Heart right ventricle (tissue), 16 donors: ENCODE data around the gene XYLB. TPM values are rescaled to one million over a fixed set of nuclear protein-coding genes. Genes with fewer than 3 reads are reported as not detected.
"Not testable (repeated sequence)": the region's sequence is repeated elsewhere in the genome, so short reads cannot be mapped to it uniquely, and the experiment has no call there.

Source experiments
- ATAC-seq, 8 donors: fragments of 200-7000 bp; cut with Tn5 transposase; one replicate each; pipeline ENCODE4 v1.9.1; 2020; ENCODE audit warnings: mild to moderate bottlenecking in 8 of 8, moderate library complexity in 8 of 8, moderate number of reproducible peaks in 1 of 8
- DNase-seq, 2 donors: peaks; one replicate each; pipeline ENCODE4 v3.0.0-alpha.2; 2020
- H3K27ac ChIP-seq, 10 donors: fragments of 200-600 bp; sonication (generic) in 2 of 10; one replicate each; pipeline versions ENCODE4 v1.5.0 to v1.8.0; 2020 to 2022; ENCODE audit warnings: mild to moderate bottlenecking in 3 of 10
- H3K27me3 ChIP-seq, 7 donors: fragments of 200-600 bp; one replicate each; pipeline ENCODE4 v1.8.0; 2021 to 2022; ENCODE audit warnings: mild to moderate bottlenecking in 2 of 7
- H3K36me3 ChIP-seq, 9 donors: fragments of 200-600 bp; sonication (generic) in 1 of 9; one replicate each; pipeline versions ENCODE4 v1.5.0 to v1.8.0; 2020 to 2022; ENCODE audit warnings: mild to moderate bottlenecking in 2 of 9
- H3K4me1 ChIP-seq, 9 donors: fragments of 200-600 bp; sonication (generic) in 1 of 9; one replicate each; pipeline versions ENCODE4 v1.5.0 to v1.8.0; 2020 to 2022; ENCODE audit warnings: mild to moderate bottlenecking in 4 of 9
- H3K4me3 ChIP-seq, 10 donors: fragments of 200-600 bp; sonication (generic) in 2 of 10; one replicate each; pipeline versions ENCODE4 v1.5.0 to v1.8.0; 2020 to 2022; ENCODE audit warnings: mild to moderate bottlenecking in 7 of 10, moderate library complexity in 2 of 10
- H3K9me3 ChIP-seq, 11 donors: fragments of 200-600 bp in 10 of 11; sonication (generic) in 2 of 11; one replicate each; pipeline versions ENCODE4 v1.5.0 to v1.8.0; 2013 to 2022; ENCODE audit warnings: mild to moderate bottlenecking in 2 of 11, control low read depth in 1 of 11, moderate library complexity in 1 of 11
- WGBS, 2 donors: extraction: QIAGEN DNeasy Blood & Tissue Kit; methylation state at CpG; one replicate each; pipeline ENCODE4 v1.1.7; 2013; ENCODE audit warnings: inconsistent platforms in 1 of 2; 5-methylcytosine and 5-hydroxymethylcytosine counted together
- intact Hi-C, 10 donors: fragments of 100-400 bp; cut with DNase I; formaldehyde crosslinking; loops; one replicate each; pipeline versions ENCODE4 v1.11.1 to v1.14.2; 2022
- polyA plus RNA-seq, 2 donors: library from polyadenylated mRNA; stranded (reverse); fragments of 200-250 nt; gene quantifications; one replicate each; pipeline ENCODE4 v1.2.3, GENCODE V29; 2013
- total RNA-seq, 10 donors: library from RNA; stranded (reverse); fragmentation: NEBNext Ultra II Directional in 3 of 10; extraction: Animal tissue kit (Norgen Biotek cat#: 25700) in 3 of 10; gene quantifications; one replicate each; pipeline versions ENCODE4 v1.2.1 to v1.2.4, GENCODE V29; 2021 to 2023
- TF ChIP-seq, protein P1 (sequence below), 9 donors: fragments of 200-600 bp; sonication (generic) in 2 of 9; IDR thresholded peaks; one replicate each; pipeline versions ENCODE4 v1.5.0 to v1.8.0; 2021 to 2022; ENCODE audit warnings: antibody characterized with exemption in 9 of 9, mild to moderate bottlenecking in 5 of 9, moderate library complexity in 1 of 9
- donor health status: Arrhythmogenic right ventricular cardiomyopathy.
- donor health status: ischemic (EF 13 %, LVEDD 7.1; RV severe dilation, severe dysfunction).
- donor health status: healthy with polysubstance abuse.
- donor health status: DM: no; HTN: yes; CAD: no.
- donor health status: DM: no; HTN: no; CAD: no.
- donor health status: ischemic (EF 25% LVEDD 6.9; RV normal size, moderate dysfunction).
- donor health status: ischemic (EF 25% LVEDD 5.7; RV mildly dilated, moderate dysfunction).
- donor health status: healthy.
- donor health status: DM: yes; HTN: yes; CAD: no.
- donor health status: Ischemic cardiomyopathy.
- donor health status: ischemic (EF 35%, LVEDD 5.7; RV mildly dilated, moderate dysfunction).
- donor health status: nonischemic (EF 11% LVEDD 7.7; RV severe dilation, severe dysfunction).
- donor health status: DM: yes; HTN: yes; CAD: no.
- donor health status: PGD.
- donor health status: ischemic (EF 29% LVEDD 5.4; RV normal size, mild dysfunction).
- donor health status: nonischemic (EF 23%, LVEDD 6.1; RV moderate dilation, normal function).

XYLB gene
- total and polyA plus RNA-seq, 12 donors = 0.22 to 1.7 (median 0.67) TPM

GRCh38 chr3:38317192-38317759 is 29.3 kb upstream of the XYLB start:
- Histone ChIP-seq H3K9me3 (peaks cover 0 to 10% (median 0%) of the 10 kb centered on the region in 11 donors), H3K36me3 (no peaks in the 10 kb centered on the region), H3K27ac (no peak overlapping the region), H3K4me1 (no peaks in the 10 kb centered on the region), H3K27me3 (no peaks in the 10 kb centered on the region), H3K4me3 (no peak overlapping the region)
- intact Hi-C loops = no loop called here
- 79 to 83% methylated on average over 7 of the region's 7 CpGs for WGBS, 2 donors
- DNase-seq (no peak), ATAC-seq (no peak)
- TF ChIP-seq, protein P1, sequence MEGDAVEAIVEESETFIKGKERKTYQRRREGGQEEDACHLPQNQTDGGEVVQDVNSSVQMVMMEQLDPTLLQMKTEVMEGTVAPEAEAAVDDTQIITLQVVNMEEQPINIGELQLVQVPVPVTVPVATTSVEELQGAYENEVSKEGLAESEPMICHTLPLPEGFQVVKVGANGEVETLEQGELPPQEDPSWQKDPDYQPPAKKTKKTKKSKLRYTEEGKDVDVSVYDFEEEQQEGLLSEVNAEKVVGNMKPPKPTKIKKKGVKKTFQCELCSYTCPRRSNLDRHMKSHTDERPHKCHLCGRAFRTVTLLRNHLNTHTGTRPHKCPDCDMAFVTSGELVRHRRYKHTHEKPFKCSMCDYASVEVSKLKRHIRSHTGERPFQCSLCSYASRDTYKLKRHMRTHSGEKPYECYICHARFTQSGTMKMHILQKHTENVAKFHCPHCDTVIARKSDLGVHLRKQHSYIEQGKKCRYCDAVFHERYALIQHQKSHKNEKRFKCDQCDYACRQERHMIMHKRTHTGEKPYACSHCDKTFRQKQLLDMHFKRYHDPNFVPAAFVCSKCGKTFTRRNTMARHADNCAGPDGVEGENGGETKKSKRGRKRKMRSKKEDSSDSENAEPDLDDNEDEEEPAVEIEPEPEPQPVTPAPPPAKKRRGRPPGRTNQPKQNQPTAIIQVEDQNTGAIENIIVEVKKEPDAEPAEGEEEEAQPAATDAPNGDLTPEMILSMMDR (IDR thresholded peaks at IDR 0.05) = no peak

GRCh38 chr3:38318766-38319671 is 27.6 kb upstream of the XYLB start:
- Histone ChIP-seq H3K9me3 (peaks cover 0 to 10% (median 0%) of the 10 kb centered on the region in 11 donors), H3K27ac (no peak overlapping the region), H3K4me1 (no peaks in the 10 kb centered on the region), H3K4me3 (no peak overlapping the region), H3K27me3 (no peaks in the 10 kb centered on the region), H3K36me3 (no peaks in the 10 kb centered on the region)
- DNase-seq (no peak), ATAC-seq (no peak)
- 84 to 88% methylated on average over 8 of the region's 8 CpGs for WGBS, 2 donors
- intact Hi-C loops = no loop called here
- TF ChIP-seq, protein P1 (IDR thresholded peaks at IDR 0.05) = no peak

GRCh38 chr3:38320638-38321037 is 25.9 kb upstream of the XYLB start:
- H3K9me3 ChIP-seq, DNase-seq, H3K36me3 ChIP-seq, intact Hi-C loops, H3K27ac ChIP-seq, ATAC-seq, H3K4me3 ChIP-seq, H3K4me1 ChIP-seq, H3K27me3 ChIP-seq: not testable (repeated sequence)
- WGBS, 2 donors = 91 to 92% methylated on average over 4 of the region's 4 CpGs

GRCh38 chr3:38323060-38323459 is 23.5 kb upstream of the XYLB start:
- Histone ChIP-seq H3K27ac (no peak overlapping the region), H3K4me1 (no peaks in the 10 kb centered on the region), H3K27me3 (peaks cover 0 to 8% (median 0%) of the 10 kb centered on the region in 7 donors), H3K36me3 (no peaks in the 10 kb centered on the region), H3K4me3 (no peak overlapping the region), H3K9me3 (peaks cover 0 to 13% (median 0%) of the 10 kb centered on the region in 11 donors)
- DNase-seq (no peak), ATAC-seq (no peak)
- WGBS, 2 donors = 84 to 91% methylated on average over 1 of the region's 1 CpG
- intact Hi-C loops = no loop called here
- TF ChIP-seq, protein P1 (IDR thresholded peaks at IDR 0.05) = no peak
